MM.1S (cell line): ENCODE measurements around the gene PTTG1IP.

Source experiments
- DNase-seq: peaks from one replicate; pipeline ENCODE4 v3.0.0-alpha.2; 2015
- H2AFZ ChIP-seq: fragments of 300-600 bp; sonication (generic); 2 replicates; pipeline ENCODE4 v1.6.0; 2016; ENCODE audit warnings: antibody characterized with exemption, low read length
- H3F3A ChIP-seq: fragments of 300-600 bp; sonication (generic); 2 replicates; pipeline ENCODE4 v1.6.1; 2016; ENCODE audit warnings: mild to moderate bottlenecking, antibody characterized with exemption, low read length, moderate library complexity, mixed read lengths; ENCODE audit not compliant: insufficient read depth
- H3K27ac ChIP-seq: fragments of 300-600 bp; sonication (generic); 2 replicates; pipeline ENCODE4 v1.5.1; 2016; ENCODE audit warnings: mild to moderate bottlenecking, low read length
- H3K27me3 ChIP-seq: fragments of 300-600 bp; sonication (generic); replicated peaks from 2 replicates; pipeline ENCODE4 v1.6.0; 2016; ENCODE audit warnings: low read length; ENCODE audit not compliant: insufficient read depth
- H3K36me3 ChIP-seq: fragments of 300-600 bp; sonication (generic); replicated peaks from 2 replicates; pipeline ENCODE4 v1.6.1; 2016; ENCODE audit warnings: mild to moderate bottlenecking, low read length, mixed read lengths; ENCODE audit not compliant: insufficient read depth
- H3K4me1 ChIP-seq: fragments of 300-600 bp; sonication (generic); 2 replicates; pipeline ENCODE4 v1.6.1; 2016; ENCODE audit warnings: low read length, mixed read lengths
- H3K4me2 ChIP-seq: fragments of 300-600 bp; sonication (generic); 2 replicates; pipeline ENCODE4 v1.6.0; 2016; ENCODE audit warnings: low read depth, low read length
- H3K4me3 ChIP-seq: fragments of 300-600 bp; sonication (generic); 2 replicates; pipeline ENCODE4 v1.5.1; 2016; ENCODE audit warnings: low read length, mixed read lengths
- H3K79me2 ChIP-seq: fragments of 300-600 bp; sonication (generic); 2 replicates; pipeline ENCODE4 v1.6.1; 2016; ENCODE audit warnings: mixed run types, low read length, mixed read lengths
- H3K9ac ChIP-seq: fragments of 300-600 bp; sonication (generic); 2 replicates; pipeline ENCODE4 v1.6.1; 2016; ENCODE audit warnings: low read length, mixed read lengths
- H3K9me2 ChIP-seq: fragments of 300-600 bp; sonication (generic); replicated peaks from 2 replicates; pipeline ENCODE4 v1.6.1; 2016; ENCODE audit warnings: mild to moderate bottlenecking, low read length, mixed read lengths; ENCODE audit not compliant: insufficient read depth
- H3K9me3 ChIP-seq: fragments of 300-600 bp; sonication (generic); replicated peaks from 2 replicates; pipeline ENCODE4 v1.6.1; 2016; ENCODE audit warnings: mild to moderate bottlenecking, low read length, mixed read lengths; ENCODE audit not compliant: insufficient read depth
- H4K20me1 ChIP-seq: fragments of 300-600 bp; sonication (generic); 2 replicates; pipeline ENCODE4 v1.6.1; 2016; ENCODE audit warnings: mild to moderate bottlenecking, low read length, moderate library complexity, mixed read lengths; ENCODE audit not compliant: insufficient read depth
- CTCF ChIP-seq: fragments of 300-600 bp; sonication (generic); IDR thresholded peaks from 2 replicates; pipeline ENCODE4 v1.5.1; 2016; ENCODE audit warnings: antibody characterized with exemption, low read length, mixed read lengths
- EZH2 ChIP-seq: fragments of 300-600 bp; sonication (generic); optimal IDR thresholded peaks from 2 replicates; pipeline ENCODE3; 2017; ENCODE audit warnings: low read depth, mild to moderate bottlenecking, antibody characterized with exemption, low read length, mixed read lengths
- EZH2phosphoT487 ChIP-seq: fragments of 300-600 bp; sonication (generic); IDR thresholded peaks from 2 replicates; pipeline ENCODE4 v1.6.1; 2018; ENCODE audit warnings: antibody characterized with exemption, low read length

The PTTG1IP gene

GRCh38 chr21:44815225-44815624 is 58.3 kb downstream of the PTTG1IP start:
- no peak for DNase-seq
- Histone ChIP-seq H3K9me3 (no peaks in the 10 kb centered on the region), H3K9me2 (no peaks in the 10 kb centered on the region), H3K27me3 (no peaks in the 10 kb centered on the region), H3K79me2 (peaks cover 72% of the 10 kb centered on the region), H3F3A (no peaks in the 10 kb centered on the region), H3K27ac (no peak overlapping the region), H3K4me3 (no peak overlapping the region), H4K20me1 (peaks cover 22% of the 10 kb centered on the region), H3K36me3 (no peaks in the 10 kb centered on the region), H2AFZ (no peak overlapping the region), H3K4me1 (no peaks in the 10 kb centered on the region), H3K9ac (no peak overlapping the region), H3K4me2 (no peak overlapping the region)
- no peak for TF ChIP-seq CTCF
- TF ChIP-seq EZH2phosphoT487, result no peak
- TF ChIP-seq EZH2, result no peak

GRCh38 chr21:44814498-44815023 is 58.9 kb downstream of the PTTG1IP start:
- TF ChIP-seq CTCF, result no peak
- TF ChIP-seq EZH2phosphoT487, result no peak
- no peak for TF ChIP-seq EZH2
- no peaks in the 10 kb centered on the region for H3K9me3 ChIP-seq
- no peaks in the 10 kb centered on the region for H3K9me2 ChIP-seq
- no peak overlapping the region for H3K4me2 ChIP-seq
- H4K20me1 ChIP-seq, result peaks cover 22% of the 10 kb centered on the region
- H3K27ac ChIP-seq, result no peak overlapping the region
- H3K79me2 ChIP-seq, result peaks cover 78% of the 10 kb centered on the region
- H2AFZ ChIP-seq, result no peak overlapping the region
- no peak for DNase-seq
- no peaks in the 10 kb centered on the region for H3K36me3 ChIP-seq
- no peaks in the 10 kb centered on the region for H3K4me1 ChIP-seq
- no peak overlapping the region for H3K9ac ChIP-seq
- H3K4me3 ChIP-seq, result no peak overlapping the region
- H3F3A ChIP-seq, result no peaks in the 10 kb centered on the region
- no peaks in the 10 kb centered on the region for H3K27me3 ChIP-seq

GRCh38 chr21:44813727-44814126 is 59.8 kb downstream of the PTTG1IP start:
- peaks cover 26% of the 10 kb centered on the region for H4K20me1 ChIP-seq
- no peak overlapping the region for H2AFZ ChIP-seq
- no peaks in the 10 kb centered on the region; the same call in 1 of the 2 replicates for H3K36me3 ChIP-seq
- H3K79me2 ChIP-seq, result peaks cover 82% of the 10 kb centered on the region
- no peaks in the 10 kb centered on the region for H3K9me3 ChIP-seq
- DNase-seq, result no peak
- no peaks in the 10 kb centered on the region for H3K4me1 ChIP-seq
- no peaks in the 10 kb centered on the region for H3K9me2 ChIP-seq
- no peaks in the 10 kb centered on the region for H3K27me3 ChIP-seq
- no peak overlapping the region for H3K4me2 ChIP-seq
- TF ChIP-seq CTCF, result no peak
- TF ChIP-seq EZH2phosphoT487, result no peak
- no peak for TF ChIP-seq EZH2
- H3K27ac ChIP-seq, result no peak overlapping the region
- no peaks in the 10 kb centered on the region for H3F3A ChIP-seq
- H3K4me3 ChIP-seq, result no peak overlapping the region
- no peak overlapping the region for H3K9ac ChIP-seq

GRCh38 chr21:44813149-44813548 is 60.3 kb downstream of the PTTG1IP start:
- no peak overlapping the region for H2AFZ ChIP-seq
- no peaks in the 10 kb centered on the region for H3K4me1 ChIP-seq
- no peaks in the 10 kb centered on the region for H3K27me3 ChIP-seq
- H3K27ac ChIP-seq, result no peak overlapping the region
- H3K9me2 ChIP-seq, result no peaks in the 10 kb centered on the region
- no peak for DNase-seq
- peaks cover 82% of the 10 kb centered on the region for H3K79me2 ChIP-seq
- no peak overlapping the region for H3K4me2 ChIP-seq
- H3F3A ChIP-seq, result no peaks in the 10 kb centered on the region
- TF ChIP-seq EZH2, result no peak
- no peak for TF ChIP-seq EZH2phosphoT487
- no peak for TF ChIP-seq CTCF
- H3K9ac ChIP-seq, result no peak overlapping the region
- H3K9me3 ChIP-seq, result no peaks in the 10 kb centered on the region
- H4K20me1 ChIP-seq, result peaks cover 26% of the 10 kb centered on the region
- H3K4me3 ChIP-seq, result no peak overlapping the region
- H3K36me3 ChIP-seq, result no peaks in the 10 kb centered on the region; the same call in 1 of the 2 replicates
